Peyer's patch (tissue), 4 donors: Measurements from ENCODE around the gene ZG16B.

ENCODE experiments used
- CTCF ChIP-seq, 6 experiments: fragments of 450-650 bp in 4 of 6; fragments of 200-600 bp in 2 of 6; sonication (generic) in 1 of 6; IDR thresholded peaks; one replicate each; pipeline ENCODE4 v1.5.1; 2017 to 2019; ENCODE audit warnings: antibody characterized with exemption in 6 of 6, mild to moderate bottlenecking in 3 of 6, moderate library complexity in 1 of 6
- POLR2A ChIP-seq, 2 donors: fragments of 450-650 bp; IDR thresholded peaks; one replicate each; pipeline ENCODE4 v1.5.1; 2017; ENCODE audit warnings: antibody characterized with exemption in 2 of 2, mild to moderate bottlenecking in 2 of 2, moderate library complexity in 2 of 2

- TF ChIP-seq CTCF (IDR thresholded peaks at IDR 0.05) (no peak), POLR2A (IDR thresholded peaks at IDR 0.05) (no peak)
These were observed 42.1 kb upstream of the ZG16B start for GRCh38 chr16:2787961-2788360.
